HG02943 (cell line): Measurements from ENCODE around the gene TRIOBP.
A peak's percentile ranks its signal among the peaks of the same experiment; 100 is the strongest.

Source experiments
- ATAC-seq: cut with Tn5 transposase; IDR thresholded peaks from one replicate; pipeline ENCODE4 v1.9.1; 2021; ENCODE audit warnings: mild to moderate bottlenecking, low read depth, moderate library complexity; ENCODE audit not compliant: unreplicated experiment

The TRIOBP gene

GRCh38 chr22:37746366-37747079, 49.7 kb downstream of the TRIOBP start:
- peak; percentile 33 for ATAC-seq

- no peak for ATAC-seq
These were observed 50.3 kb downstream of the TRIOBP start for GRCh38 chr22:37747080-37747714.

GRCh38 chr22:37747715-37748100, 50.9 kb downstream of the TRIOBP start:
- ATAC-seq, result no peak

- ATAC-seq, result no peak
These were observed 51.8 kb downstream of the TRIOBP start for GRCh38 chr22:37748659-37749058.

- ATAC-seq, result no peak
These were observed 52.4 kb downstream of the TRIOBP start for GRCh38 chr22:37749226-37749625.

- no peak for ATAC-seq
These were observed 53.2 kb downstream of the TRIOBP start for GRCh38 chr22:37749831-37750595.

- no peak for ATAC-seq
These were observed 53.8 kb downstream of the TRIOBP start for GRCh38 chr22:37750596-37751162.

- ATAC-seq, result no peak
These were observed 54.8 kb downstream of the TRIOBP start for GRCh38 chr22:37751449-37752188.

GRCh38 chr22:37752189-37753087, 55.6 kb downstream of the TRIOBP start:
- no peak for ATAC-seq

GRCh38 chr22:37753746-37754145, 56.9 kb downstream of the TRIOBP start:
- ATAC-seq, result no peak

- no peak for ATAC-seq
These were observed 60.8 kb downstream of the TRIOBP start for GRCh38 chr22:37757663-37758062.

GRCh38 chr22:37758694-37759093, 61.8 kb downstream of the TRIOBP start:
- no peak for ATAC-seq

GRCh38 chr22:37759281-37759680, 62.4 kb downstream of the TRIOBP start:
- no peak for ATAC-seq

GRCh38 chr22:37760152-37760551, 63.3 kb downstream of the TRIOBP start:
- ATAC-seq, result no peak

- ATAC-seq, result no peak
These were observed 65.6 kb downstream of the TRIOBP start for GRCh38 chr22:37762389-37762836.

- ATAC-seq, result no peak
These were observed 66.2 kb downstream of the TRIOBP start for GRCh38 chr22:37763012-37763411.

- ATAC-seq, result no peak
These were observed 66.8 kb downstream of the TRIOBP start for GRCh38 chr22:37763652-37764051.

- ATAC-seq, result no peak
These were observed 67.8 kb downstream of the TRIOBP start for GRCh38 chr22:37764622-37765021.

- ATAC-seq, result no peak
These were observed 68.7 kb downstream of the TRIOBP start for GRCh38 chr22:37765498-37765897.
